Measurements from ENCODE around the gene PFKFB2.

PFKFB2 gene

GRCh38 chr1:207022996-207023679 is 29.9 kb upstream of the PFKFB2 start:
- no peak for DNase-seq

- peak; percentile 33 for DNase-seq
Measured at GRCh38 chr1:207024202-207025145, 28.6 kb upstream of the PFKFB2 start.

GRCh38 chr1:207025146-207025880 is 27.8 kb upstream of the PFKFB2 start:
- peak; percentile 70 for DNase-seq

GRCh38 chr1:207026104-207026534 is 27.0 kb upstream of the PFKFB2 start:
- no peak for DNase-seq

GRCh38 chr1:207027206-207027777 is 25.8 kb upstream of the PFKFB2 start:
- DNase-seq = peak; percentile 94

- DNase-seq = no peak
Measured at GRCh38 chr1:207027921-207028320, 25.2 kb upstream of the PFKFB2 start.

- no peak for DNase-seq
Measured at GRCh38 chr1:207028884-207029650, 24.0 kb upstream of the PFKFB2 start.

GRCh38 chr1:207029701-207030521 is 23.2 kb upstream of the PFKFB2 start:
- DNase-seq = no peak

GRCh38 chr1:207030522-207031009 is 22.5 kb upstream of the PFKFB2 start:
- DNase-seq = no peak

GRCh38 chr1:207031016-207031415 is 22.1 kb upstream of the PFKFB2 start:
- DNase-seq = no peak

- DNase-seq = no peak
Measured at GRCh38 chr1:207031632-207032264, 21.3 kb upstream of the PFKFB2 start.

- DNase-seq = peak; percentile 79
Measured at GRCh38 chr1:207032528-207033017, 20.5 kb upstream of the PFKFB2 start, which contains the start of gene C1orf116. TSS of gene C1orf116 (minus strand) at chr1:207032756. CDS start at chr1:207027598, 5,158 bp downstream.

GRCh38 chr1:207033302-207033701 is 19.8 kb upstream of the PFKFB2 start:
- DNase-seq = no peak

- peak; percentile 35 for DNase-seq
Measured at GRCh38 chr1:207034208-207034607, 18.9 kb upstream of the PFKFB2 start.

GRCh38 chr1:207034998-207035397 is 18.1 kb upstream of the PFKFB2 start:
- peak; percentile 84 for DNase-seq

GRCh38 chr1:207035877-207036551 is 17.1 kb upstream of the PFKFB2 start:
- no peak for DNase-seq

GRCh38 chr1:207036865-207037264 is 16.2 kb upstream of the PFKFB2 start:
- no peak for DNase-seq

- no peak for DNase-seq
Measured at GRCh38 chr1:207039380-207040180, 13.5 kb upstream of the PFKFB2 start.

GRCh38 chr1:207040181-207040533 is 12.9 kb upstream of the PFKFB2 start:
- no peak for DNase-seq
